GM18868 (cell line): ENCODE data around the gene NCEH1.
"Not testable (repeated sequence)": the region's sequence is repeated elsewhere in the genome, so short reads cannot be mapped to it uniquely, and the experiment has no call there.

Experiments used
- ATAC-seq: cut with Tn5 transposase; IDR thresholded peaks from one replicate; pipeline ENCODE4 v1.9.1; 2021; ENCODE audit warnings: mild to moderate bottlenecking, moderate library complexity; ENCODE audit not compliant: unreplicated experiment

NCEH1 gene

GRCh38 chr3:172707967-172708366 is 2.9 kb downstream of the NCEH1 start:
- no peak for ATAC-seq

GRCh38 chr3:172707030-172707429 is 3.8 kb downstream of the NCEH1 start:
- no peak for ATAC-seq

- no peak for ATAC-seq
Observed at GRCh38 chr3:172705170-172705569, 5.7 kb downstream of the NCEH1 start.

- ATAC-seq, result no peak
Observed at GRCh38 chr3:172704001-172704400, 6.9 kb downstream of the NCEH1 start.

GRCh38 chr3:172702731-172703130 is 8.1 kb downstream of the NCEH1 start:
- ATAC-seq, result not testable (repeated sequence)

- no peak for ATAC-seq
Observed at GRCh38 chr3:172702256-172702655, 8.6 kb downstream of the NCEH1 start.

GRCh38 chr3:172701751-172702150 is 9.1 kb downstream of the NCEH1 start:
- ATAC-seq, result no peak

GRCh38 chr3:172700936-172701455 is 9.9 kb downstream of the NCEH1 start:
- no peak for ATAC-seq

GRCh38 chr3:172700256-172700655 is 10.6 kb downstream of the NCEH1 start:
- ATAC-seq, result no peak

GRCh38 chr3:172699031-172699430 is 11.8 kb downstream of the NCEH1 start:
- ATAC-seq, result no peak

GRCh38 chr3:172698631-172699030 is 12.2 kb downstream of the NCEH1 start:
- ATAC-seq, result no peak

GRCh38 chr3:172697558-172697957 is 13.3 kb downstream of the NCEH1 start:
- ATAC-seq, result no peak

GRCh38 chr3:172696357-172696756 is 14.5 kb downstream of the NCEH1 start:
- no peak for ATAC-seq

GRCh38 chr3:172694573-172695246 is 16.2 kb downstream of the NCEH1 start:
- no peak for ATAC-seq

GRCh38 chr3:172692751-172693338 is 18.0 kb downstream of the NCEH1 start:
- peak; percentile 82 for ATAC-seq

- ATAC-seq, result no peak
Observed at GRCh38 chr3:172690936-172691335, 19.9 kb downstream of the NCEH1 start.

GRCh38 chr3:172688588-172688987 is 22.3 kb downstream of the NCEH1 start:
- no peak for ATAC-seq

GRCh38 chr3:172687501-172687900 is 23.4 kb downstream of the NCEH1 start:
- no peak for ATAC-seq

GRCh38 chr3:172685331-172686214 is 25.3 kb downstream of the NCEH1 start:
- ATAC-seq, result no peak

- ATAC-seq, result no peak
Observed at GRCh38 chr3:172680684-172681083, 30.2 kb downstream of the NCEH1 start.

- no peak for ATAC-seq
Observed at GRCh38 chr3:172679599-172679998, 31.3 kb downstream of the NCEH1 start.

GRCh38 chr3:172678068-172678467 is 32.8 kb downstream of the NCEH1 start:
- ATAC-seq, result no peak
